ENCODE measurements around the gene MET.

Gene MET

DNA sequence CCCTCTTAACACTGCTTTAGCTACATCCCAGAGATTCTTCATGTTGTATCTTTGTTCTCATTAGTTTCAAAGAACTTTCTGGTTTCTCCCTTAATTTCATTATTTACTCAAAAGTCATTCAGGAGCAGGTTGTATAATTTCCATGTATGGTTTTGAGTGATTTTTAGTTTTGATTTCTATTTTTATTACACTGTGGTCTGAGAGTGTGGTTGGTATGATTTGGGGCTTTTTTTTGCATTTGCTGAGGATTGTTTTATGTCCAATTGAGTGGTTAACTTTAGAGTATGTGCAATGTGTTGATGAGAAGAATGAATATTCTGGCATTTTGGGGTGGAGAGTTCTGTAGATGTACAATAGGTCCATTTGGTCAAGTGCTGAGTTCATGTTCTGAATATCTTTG is 152.5 kb downstream of the MET start:
- H3K36me3 ChIP-seq (ENCODE audit: control insufficient read depth in 1 of 2, insufficient read depth in 2 of 2, low read length in 2 of 2), result no peaks in the 10 kb centered on the region
- H3K27me3 ChIP-seq (ENCODE audit: low read depth, low read length), result no peaks in the 10 kb centered on the region
- no peaks in the 10 kb centered on the region for H3K4me1 ChIP-seq (ENCODE audit: control insufficient read depth in 1 of 2, insufficient read depth in 2 of 2, low read length in 2 of 2)
- no peaks in the 10 kb centered on the region for H3K9me3 ChIP-seq (ENCODE audit: control insufficient read depth in 1 of 2, low read length in 2 of 2)
- H3K27ac ChIP-seq (ENCODE audit: low read length), result no peak overlapping the region
- no peak overlapping the region for H3K4me3 ChIP-seq (ENCODE audit: low read depth in 1 of 2, low read length in 2 of 2)

DNA sequence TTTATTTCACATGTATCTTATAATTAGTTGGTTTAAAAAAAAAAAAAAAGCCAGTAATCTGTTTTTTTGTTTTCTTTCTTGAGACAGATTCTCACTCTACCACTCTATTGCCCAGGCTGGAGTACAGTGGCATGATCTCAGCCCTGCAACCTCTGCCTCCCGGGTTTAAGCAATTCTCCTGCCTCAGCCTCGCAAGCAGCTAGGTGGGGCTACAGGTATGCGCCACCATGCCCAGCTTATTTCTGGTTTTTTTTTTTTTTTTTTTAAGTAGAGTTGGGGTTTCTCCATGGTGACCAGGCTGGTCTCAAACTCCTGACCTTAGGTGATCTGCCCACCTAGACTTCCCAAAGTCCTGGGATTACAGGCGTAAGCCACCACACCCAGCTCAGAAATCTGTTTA is 156.3 kb downstream of the MET start:
- Histone ChIP-seq H3K9me3 (ENCODE audit: control insufficient read depth in 1 of 2, low read length in 2 of 2) (no peaks in the 10 kb centered on the region), H3K27ac (ENCODE audit: low read length) (no peak overlapping the region), H3K27me3 (ENCODE audit: low read depth, low read length) (no peaks in the 10 kb centered on the region), H3K4me1 (ENCODE audit: control insufficient read depth in 1 of 2, insufficient read depth in 2 of 2, low read length in 2 of 2) (no peaks in the 10 kb centered on the region), H3K4me3 (ENCODE audit: low read depth in 1 of 2, low read length in 2 of 2) (no peak overlapping the region), H3K36me3 (ENCODE audit: control insufficient read depth in 1 of 2, insufficient read depth in 2 of 2, low read length in 2 of 2) (no peaks in the 10 kb centered on the region)

DNA sequence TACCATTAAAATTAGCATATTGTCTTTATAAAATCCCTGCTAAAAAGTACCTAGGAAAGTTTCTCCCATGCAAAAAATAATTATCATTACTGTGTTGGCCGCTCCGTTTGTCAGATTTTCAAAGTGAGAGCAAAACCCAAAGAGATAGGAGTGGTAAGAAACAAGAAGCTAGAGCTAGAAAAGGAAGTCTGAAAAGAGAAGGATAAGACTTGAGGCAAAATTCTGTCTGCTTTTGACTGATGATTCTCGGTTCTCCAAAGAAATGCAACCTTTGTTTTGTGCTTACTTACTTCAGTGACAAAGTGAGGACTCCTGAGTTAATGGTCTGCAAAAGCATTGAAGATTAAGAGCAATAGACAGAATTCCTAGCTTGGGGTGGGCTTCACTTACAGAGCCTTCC is 157.0 kb downstream of the MET start:
- no peak overlapping the region for H3K27ac ChIP-seq (ENCODE audit: low read length)
- no peak overlapping the region for H3K4me3 ChIP-seq (ENCODE audit: low read depth in 1 of 2, low read length in 2 of 2)
- no peaks in the 10 kb centered on the region for H3K36me3 ChIP-seq (ENCODE audit: control insufficient read depth in 1 of 2, insufficient read depth in 2 of 2, low read length in 2 of 2)
- H3K9me3 ChIP-seq (ENCODE audit: control insufficient read depth in 1 of 2, low read length in 2 of 2), result no peaks in the 10 kb centered on the region
- no peaks in the 10 kb centered on the region for H3K4me1 ChIP-seq (ENCODE audit: control insufficient read depth in 1 of 2, insufficient read depth in 2 of 2, low read length in 2 of 2)
- H3K27me3 ChIP-seq (ENCODE audit: low read depth, low read length), result no peaks in the 10 kb centered on the region

DNA sequence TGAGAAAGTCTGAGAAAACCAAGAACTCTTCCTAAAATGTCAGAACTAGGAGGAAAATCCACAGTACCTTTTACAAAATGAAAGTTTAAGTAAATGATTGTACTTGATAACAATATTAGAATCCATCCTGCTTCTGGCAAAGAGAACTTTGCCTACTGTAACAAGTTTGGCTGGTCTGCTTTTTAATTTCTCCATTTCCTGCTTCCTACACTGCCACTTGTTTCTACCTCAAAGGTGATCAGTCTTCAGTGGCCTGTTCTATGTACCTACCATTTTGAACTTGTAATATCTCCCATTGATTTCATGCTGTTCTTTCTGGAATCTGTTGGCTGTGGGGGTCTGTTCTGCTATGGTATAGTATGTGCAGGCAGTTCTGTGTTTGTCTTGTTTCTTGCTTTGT is 157.5 kb downstream of the MET start:
- H3K27ac ChIP-seq (ENCODE audit: low read length), result no peak overlapping the region
- no peaks in the 10 kb centered on the region for H3K9me3 ChIP-seq (ENCODE audit: control insufficient read depth in 1 of 2, low read length in 2 of 2)
- H3K4me1 ChIP-seq (ENCODE audit: control insufficient read depth in 1 of 2, insufficient read depth in 2 of 2, low read length in 2 of 2), result no peaks in the 10 kb centered on the region
- no peaks in the 10 kb centered on the region for H3K36me3 ChIP-seq (ENCODE audit: control insufficient read depth in 1 of 2, insufficient read depth in 2 of 2, low read length in 2 of 2)
- no peaks in the 10 kb centered on the region for H3K27me3 ChIP-seq (ENCODE audit: low read depth, low read length)
- no peak overlapping the region for H3K4me3 ChIP-seq (ENCODE audit: low read depth in 1 of 2, low read length in 2 of 2)

DNA sequence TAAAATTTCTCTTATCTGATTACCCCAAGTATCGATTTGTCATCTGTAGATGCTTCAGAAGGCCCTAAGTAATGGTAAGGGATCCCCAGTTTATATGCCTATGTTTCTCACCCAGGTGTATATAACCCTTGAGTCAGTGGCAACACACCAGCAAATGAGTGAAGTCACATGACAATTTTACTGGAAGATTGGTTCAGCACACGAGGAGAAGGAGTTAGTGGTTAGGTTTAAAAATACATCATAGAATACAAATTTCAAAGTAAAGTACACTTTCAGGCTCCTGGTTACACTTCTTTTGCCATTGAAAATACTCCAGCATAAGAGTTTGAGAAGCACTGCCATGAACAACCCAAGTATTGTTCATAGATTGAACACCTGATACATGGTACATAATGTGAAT is 160.7 kb downstream of the MET start:
- no peaks in the 10 kb centered on the region for H3K9me3 ChIP-seq (ENCODE audit: control insufficient read depth in 1 of 2, low read length in 2 of 2)
- no peak overlapping the region for H3K4me3 ChIP-seq (ENCODE audit: low read depth in 1 of 2, low read length in 2 of 2)
- no peaks in the 10 kb centered on the region for H3K36me3 ChIP-seq (ENCODE audit: control insufficient read depth in 1 of 2, insufficient read depth in 2 of 2, low read length in 2 of 2)
- no peaks in the 10 kb centered on the region for H3K27me3 ChIP-seq (ENCODE audit: low read depth, low read length)
- H3K4me1 ChIP-seq (ENCODE audit: control insufficient read depth in 1 of 2, insufficient read depth in 2 of 2, low read length in 2 of 2), result no peaks in the 10 kb centered on the region
- H3K27ac ChIP-seq (ENCODE audit: low read length), result no peak overlapping the region

DNA sequence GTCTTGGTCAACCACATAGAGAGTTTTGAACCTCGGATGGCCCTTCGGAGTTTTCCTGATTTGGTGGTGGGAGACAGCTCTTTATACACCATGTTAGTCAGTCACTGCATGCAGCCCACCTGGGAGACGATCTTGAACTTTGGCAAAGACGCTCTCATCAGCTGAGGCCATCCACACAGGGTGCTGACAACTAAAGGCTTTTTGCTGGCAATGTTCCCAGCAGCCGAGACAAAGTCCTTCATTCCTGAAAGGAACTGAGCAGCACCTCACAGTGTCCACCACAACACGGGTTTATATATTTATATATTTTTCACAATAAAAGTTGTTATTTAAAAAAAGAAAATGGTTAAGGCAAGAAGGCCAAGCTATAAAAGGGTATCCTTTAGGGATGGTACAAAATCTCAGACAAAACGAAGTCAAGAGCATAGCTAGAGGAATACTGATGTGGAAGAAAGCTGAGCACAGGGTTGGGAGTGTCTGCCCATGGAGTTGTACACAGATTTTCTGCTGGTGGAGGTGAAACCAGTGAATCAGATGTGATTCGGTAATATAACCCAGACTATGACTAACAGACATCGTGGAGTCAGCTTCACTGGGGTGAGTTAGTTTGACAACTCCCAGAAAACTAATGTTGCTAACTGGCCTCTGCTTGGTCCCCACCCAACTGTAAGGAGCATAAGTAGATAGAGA is 163.0 kb downstream of the MET start:
- H3K27ac ChIP-seq (ENCODE audit: low read length), result no peak overlapping the region
- no peak overlapping the region for H3K4me3 ChIP-seq (ENCODE audit: low read depth in 1 of 2, low read length in 2 of 2)
- H3K4me1 ChIP-seq (ENCODE audit: control insufficient read depth in 1 of 2, insufficient read depth in 2 of 2, low read length in 2 of 2), result no peaks in the 10 kb centered on the region
- no peaks in the 10 kb centered on the region for H3K9me3 ChIP-seq (ENCODE audit: control insufficient read depth in 1 of 2, low read length in 2 of 2)
- H3K27me3 ChIP-seq (ENCODE audit: low read depth, low read length), result no peaks in the 10 kb centered on the region
- no peaks in the 10 kb centered on the region for H3K36me3 ChIP-seq (ENCODE audit: control insufficient read depth in 1 of 2, insufficient read depth in 2 of 2, low read length in 2 of 2)

DNA sequence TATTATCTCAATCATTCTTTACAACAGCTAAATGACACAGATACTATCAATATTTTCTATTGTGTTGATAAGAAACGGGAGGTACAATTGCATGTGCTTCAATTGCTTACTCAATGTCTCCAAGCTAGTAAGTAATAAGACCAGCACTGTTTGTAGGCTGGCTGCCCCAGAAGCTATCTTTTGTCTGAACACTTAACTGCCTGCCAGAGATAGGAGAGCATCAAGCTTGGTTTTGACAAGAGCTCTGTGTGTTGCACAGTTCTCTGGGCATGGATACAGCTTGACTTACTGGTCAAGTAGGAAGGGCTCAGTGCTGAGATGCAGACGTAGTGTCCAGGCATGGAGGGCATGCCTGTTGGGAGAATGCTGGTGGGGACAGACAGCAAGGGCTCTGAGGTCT is 164.1 kb downstream of the MET start:
- Histone ChIP-seq H3K36me3 (ENCODE audit: control insufficient read depth in 1 of 2, insufficient read depth in 2 of 2, low read length in 2 of 2) (no peaks in the 10 kb centered on the region), H3K27ac (ENCODE audit: low read length) (no peak overlapping the region), H3K9me3 (ENCODE audit: control insufficient read depth in 1 of 2, low read length in 2 of 2) (no peaks in the 10 kb centered on the region), H3K4me3 (ENCODE audit: low read depth in 1 of 2, low read length in 2 of 2) (no peak overlapping the region), H3K4me1 (ENCODE audit: control insufficient read depth in 1 of 2, insufficient read depth in 2 of 2, low read length in 2 of 2) (no peaks in the 10 kb centered on the region), H3K27me3 (ENCODE audit: low read depth, low read length) (no peaks in the 10 kb centered on the region)

DNA sequence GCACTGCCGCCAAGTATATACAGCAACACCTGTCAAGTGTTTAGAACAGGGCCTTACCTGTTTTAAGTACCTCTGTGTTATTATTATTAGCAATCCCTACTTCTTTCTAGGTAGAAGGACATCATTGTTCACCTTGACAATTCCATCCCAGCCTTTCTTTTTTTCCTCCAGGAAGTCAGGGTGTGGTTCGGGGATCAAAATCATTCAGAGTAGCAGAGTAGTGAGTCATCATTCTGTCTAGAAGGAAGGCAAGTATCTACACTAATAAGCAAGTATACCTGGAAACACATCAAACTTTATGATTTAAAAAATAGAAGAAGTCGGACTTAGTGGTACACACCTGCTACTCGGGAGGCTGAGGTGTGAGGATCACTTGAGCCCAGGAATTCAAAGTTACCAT is 164.9 kb downstream of the MET start:
- no peaks in the 10 kb centered on the region for H3K9me3 ChIP-seq (ENCODE audit: control insufficient read depth in 1 of 2, low read length in 2 of 2)
- H3K4me3 ChIP-seq (ENCODE audit: low read depth in 1 of 2, low read length in 2 of 2), result no peak overlapping the region
- H3K4me1 ChIP-seq (ENCODE audit: control insufficient read depth in 1 of 2, insufficient read depth in 2 of 2, low read length in 2 of 2), result no peaks in the 10 kb centered on the region

DNA sequence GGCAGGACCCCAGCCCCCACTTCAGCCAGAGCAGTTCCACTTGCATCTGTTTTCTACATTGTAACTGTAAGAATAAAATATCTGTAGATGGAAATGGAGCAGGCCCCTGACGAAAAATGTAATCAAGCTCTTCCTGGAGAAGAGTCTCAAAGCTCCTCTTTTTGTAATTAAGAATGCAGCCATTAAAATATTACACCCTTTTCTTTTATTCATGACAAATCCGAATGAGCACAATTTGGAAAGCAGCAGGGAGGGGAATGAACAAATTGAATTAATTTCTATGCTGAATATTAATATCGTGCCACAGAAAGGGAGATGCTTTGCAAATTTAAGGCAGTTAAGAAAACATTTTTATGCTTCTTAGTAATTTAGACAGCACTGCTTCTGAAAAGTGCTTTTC is 165.6 kb downstream of the MET start:
- no peaks in the 10 kb centered on the region for H3K9me3 ChIP-seq (ENCODE audit: control insufficient read depth in 1 of 2, low read length in 2 of 2)
- no peak overlapping the region for H3K4me3 ChIP-seq (ENCODE audit: low read depth in 1 of 2, low read length in 2 of 2)
- H3K27me3 ChIP-seq (ENCODE audit: low read depth, low read length), result no peaks in the 10 kb centered on the region
- no peak overlapping the region for H3K27ac ChIP-seq (ENCODE audit: low read length)
- H3K36me3 ChIP-seq (ENCODE audit: control insufficient read depth in 1 of 2, insufficient read depth in 2 of 2, low read length in 2 of 2), result no peaks in the 10 kb centered on the region
- H3K4me1 ChIP-seq (ENCODE audit: control insufficient read depth in 1 of 2, insufficient read depth in 2 of 2, low read length in 2 of 2), result no peaks in the 10 kb centered on the region

More for the DNA sequence above, 164.9 kb downstream of the MET start:
- H3K27me3 ChIP-seq (ENCODE audit: low read depth, low read length), result no peaks in the 10 kb centered on the region
- no peak overlapping the region for H3K27ac ChIP-seq (ENCODE audit: low read length)
- no peaks in the 10 kb centered on the region for H3K36me3 ChIP-seq (ENCODE audit: control insufficient read depth in 1 of 2, insufficient read depth in 2 of 2, low read length in 2 of 2)

DNA sequence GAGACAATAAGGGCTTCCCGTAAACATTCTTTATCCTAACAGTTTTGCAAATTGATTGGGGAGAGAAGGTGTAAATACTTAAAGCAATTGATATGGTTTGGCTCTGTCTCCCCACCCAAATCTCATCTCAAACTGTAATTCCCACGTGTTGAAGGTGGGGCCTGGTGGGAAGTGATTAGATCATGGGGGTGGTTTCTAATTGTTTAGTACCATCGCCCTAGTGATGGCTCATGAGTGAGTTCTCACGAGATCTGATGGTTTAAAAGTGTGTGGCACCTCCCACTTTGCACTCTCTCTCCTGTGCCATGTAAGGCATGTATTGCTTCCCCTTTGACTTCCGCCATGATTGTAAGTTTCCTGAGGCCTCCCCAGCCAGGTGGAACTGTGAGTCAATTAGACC is 168.3 kb downstream of the MET start:
- Histone ChIP-seq H3K36me3 (ENCODE audit: control insufficient read depth in 1 of 2, insufficient read depth in 2 of 2, low read length in 2 of 2) (no peaks in the 10 kb centered on the region), H3K27me3 (ENCODE audit: low read depth, low read length) (no peaks in the 10 kb centered on the region), H3K27ac (ENCODE audit: low read length) (no peak overlapping the region), H3K4me3 (ENCODE audit: low read depth in 1 of 2, low read length in 2 of 2) (no peak overlapping the region), H3K9me3 (ENCODE audit: control insufficient read depth in 1 of 2, low read length in 2 of 2) (no peaks in the 10 kb centered on the region), H3K4me1 (ENCODE audit: control insufficient read depth in 1 of 2, insufficient read depth in 2 of 2, low read length in 2 of 2) (no peaks in the 10 kb centered on the region)

DNA sequence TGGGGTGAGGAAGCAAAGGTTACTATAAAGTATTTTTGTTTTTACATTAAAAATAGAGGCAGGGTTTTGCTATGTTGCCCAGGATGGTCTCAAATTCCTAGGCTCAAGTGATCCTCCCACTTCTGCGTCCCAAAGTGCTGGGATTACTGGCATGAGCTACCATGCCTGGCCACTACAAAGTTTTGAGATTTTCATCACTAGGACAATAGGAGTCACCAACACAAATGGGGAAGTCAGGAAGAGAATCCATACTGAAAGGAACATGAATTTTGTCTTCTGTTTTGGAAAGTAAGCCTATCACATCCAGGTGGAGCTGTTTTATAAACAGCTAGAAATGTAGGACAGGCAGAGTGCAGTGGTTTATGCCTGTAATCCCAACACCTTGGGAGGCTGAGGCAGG is 170.4 kb downstream of the MET start:
- Histone ChIP-seq H3K4me3 (ENCODE audit: low read depth in 1 of 2, low read length in 2 of 2) (no peak overlapping the region), H3K9me3 (ENCODE audit: control insufficient read depth in 1 of 2, low read length in 2 of 2) (no peaks in the 10 kb centered on the region), H3K4me1 (ENCODE audit: control insufficient read depth in 1 of 2, insufficient read depth in 2 of 2, low read length in 2 of 2) (no peaks in the 10 kb centered on the region), H3K27ac (ENCODE audit: low read length) (no peak overlapping the region), H3K36me3 (ENCODE audit: control insufficient read depth in 1 of 2, insufficient read depth in 2 of 2, low read length in 2 of 2) (no peaks in the 10 kb centered on the region), H3K27me3 (ENCODE audit: low read depth, low read length) (no peaks in the 10 kb centered on the region)

DNA sequence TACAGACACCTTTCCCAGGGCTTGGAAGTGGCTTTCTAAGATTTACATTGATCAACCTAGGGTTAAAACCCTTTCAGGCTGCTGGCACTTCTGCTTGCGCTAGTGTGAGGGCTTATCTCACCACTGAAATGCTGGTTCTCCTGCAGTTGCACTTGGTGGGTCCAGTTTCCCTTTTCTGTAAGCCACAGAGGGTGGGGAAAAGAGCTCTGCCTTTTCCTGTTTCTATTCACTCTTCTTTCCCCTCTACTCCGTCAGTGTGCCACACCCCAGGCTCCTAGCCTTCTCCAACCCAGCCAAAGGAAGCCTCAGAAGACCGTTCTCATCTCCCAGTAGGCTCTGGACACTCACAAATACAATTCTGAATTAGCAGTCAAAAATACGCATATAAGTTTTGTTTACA is 171.4 kb downstream of the MET start:
- Histone ChIP-seq H3K4me1 (ENCODE audit: control insufficient read depth in 1 of 2, insufficient read depth in 2 of 2, low read length in 2 of 2) (no peaks in the 10 kb centered on the region), H3K4me3 (ENCODE audit: low read depth in 1 of 2, low read length in 2 of 2) (no peak overlapping the region), H3K27ac (ENCODE audit: low read length) (no peak overlapping the region), H3K27me3 (ENCODE audit: low read depth, low read length) (no peaks in the 10 kb centered on the region), H3K36me3 (ENCODE audit: control insufficient read depth in 1 of 2, insufficient read depth in 2 of 2, low read length in 2 of 2) (no peaks in the 10 kb centered on the region), H3K9me3 (ENCODE audit: control insufficient read depth in 1 of 2, low read length in 2 of 2) (no peaks in the 10 kb centered on the region)
